HG02970 (cell line): ENCODE data around the gene SRXN1.

Experiments
- ATAC-seq: cut with Tn5 transposase; IDR thresholded peaks from one replicate; pipeline ENCODE4 v1.9.1; 2021; ENCODE audit warnings: mild to moderate bottlenecking, moderate library complexity, moderate number of reproducible peaks; ENCODE audit not compliant: unreplicated experiment, low FRiP score

The SRXN1 gene

DNA sequence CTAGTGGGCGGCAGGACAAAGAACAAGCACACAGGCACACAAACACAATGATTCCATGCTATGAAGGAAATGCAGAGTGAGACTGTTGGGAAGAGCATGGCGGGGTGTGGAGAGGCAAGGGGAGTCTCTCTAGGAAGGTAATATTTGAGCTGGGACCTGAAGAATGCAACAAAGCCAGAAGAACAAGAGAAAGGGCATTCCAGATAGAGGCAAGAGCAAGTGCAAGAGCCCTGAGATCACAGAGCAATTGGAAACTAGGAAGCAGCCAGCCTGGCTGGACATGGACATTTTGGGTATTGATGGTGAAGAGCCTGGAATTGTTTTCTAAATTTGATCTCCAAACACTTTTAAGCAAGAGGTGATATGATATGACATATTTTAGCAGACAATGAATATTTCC lies 15.4 kb downstream of the SRXN1 start:
- no peak for ATAC-seq

- no peak for ATAC-seq
These were observed 17.1 kb downstream of the SRXN1 start for GRCh38 chr20:635893-636338.

DNA sequence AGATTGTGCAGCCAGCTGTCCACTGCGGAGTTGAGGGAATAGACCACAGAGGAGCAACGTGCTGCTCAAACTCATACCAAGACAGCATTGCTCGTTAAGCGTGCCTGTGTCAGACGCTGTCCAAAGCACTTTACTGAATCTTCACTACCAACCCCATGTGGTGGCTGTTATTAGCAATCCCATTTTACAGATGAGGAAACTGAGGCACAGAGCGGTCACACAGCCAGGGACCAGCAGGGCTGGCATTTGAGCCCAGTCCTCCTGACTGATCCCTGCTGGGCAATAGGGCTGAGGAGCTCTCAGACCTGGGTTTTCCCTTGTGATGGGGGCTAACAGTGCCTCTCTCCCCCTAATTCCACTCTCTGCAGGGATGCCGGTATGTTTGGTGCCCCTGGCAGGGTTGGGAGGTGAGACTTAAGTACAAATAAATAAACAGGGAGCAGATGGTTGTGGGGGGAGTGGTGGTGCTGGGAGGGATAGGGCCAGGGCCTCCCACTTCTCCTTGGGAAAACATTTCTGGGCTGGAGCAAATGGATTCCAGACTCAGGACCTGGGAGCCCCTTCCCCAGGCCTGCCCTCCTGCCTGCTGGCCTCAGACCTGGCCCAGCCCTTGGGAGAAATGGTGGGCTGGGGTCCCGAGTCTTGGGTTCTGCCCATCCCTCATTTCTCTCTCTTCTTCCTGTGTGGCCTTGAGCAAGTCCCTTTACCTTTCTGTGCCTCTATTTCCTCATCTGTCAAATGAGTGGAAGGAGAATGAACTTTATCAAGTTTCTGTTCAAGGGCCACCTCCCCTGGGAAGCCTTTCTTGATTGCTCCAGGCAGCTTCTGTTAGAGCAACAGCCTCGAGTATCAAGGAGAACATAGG lies 17.7 kb downstream of the SRXN1 start:
- ATAC-seq, result no peak

GRCh38 chr20:634148-634925 lies 18.7 kb downstream of the SRXN1 start:
- no peak for ATAC-seq

GRCh38 chr20:631101-631500 lies 21.9 kb downstream of the SRXN1 start:
- no peak for ATAC-seq

GRCh38 chr20:626579-626978 lies 26.4 kb downstream of the SRXN1 start:
- no peak for ATAC-seq

GRCh38 chr20:625360-625932 lies 27.6 kb downstream of the SRXN1 start:
- ATAC-seq, result no peak

DNA sequence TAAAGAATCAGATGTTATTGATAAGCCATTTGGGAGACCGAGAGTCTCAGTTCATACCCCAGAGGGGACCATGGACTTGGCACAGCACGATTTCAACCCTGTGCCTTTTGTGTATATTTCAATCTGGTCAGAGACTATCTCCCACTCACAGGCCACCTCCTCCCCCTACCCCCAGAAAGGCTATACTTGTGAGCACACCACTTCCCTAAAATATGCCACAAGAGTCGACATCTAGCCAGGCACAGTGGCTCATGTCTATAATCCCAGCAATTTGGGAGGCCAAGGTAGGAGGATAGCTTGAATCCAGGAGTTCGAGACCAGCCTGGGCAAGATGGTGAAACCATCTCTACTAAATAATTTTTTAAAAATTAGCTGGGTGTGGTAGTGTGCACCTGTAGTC lies 29.3 kb downstream of the SRXN1 start:
- no peak for ATAC-seq

GRCh38 chr20:623021-623420 lies 30.0 kb downstream of the SRXN1 start:
- no peak for ATAC-seq

DNA sequence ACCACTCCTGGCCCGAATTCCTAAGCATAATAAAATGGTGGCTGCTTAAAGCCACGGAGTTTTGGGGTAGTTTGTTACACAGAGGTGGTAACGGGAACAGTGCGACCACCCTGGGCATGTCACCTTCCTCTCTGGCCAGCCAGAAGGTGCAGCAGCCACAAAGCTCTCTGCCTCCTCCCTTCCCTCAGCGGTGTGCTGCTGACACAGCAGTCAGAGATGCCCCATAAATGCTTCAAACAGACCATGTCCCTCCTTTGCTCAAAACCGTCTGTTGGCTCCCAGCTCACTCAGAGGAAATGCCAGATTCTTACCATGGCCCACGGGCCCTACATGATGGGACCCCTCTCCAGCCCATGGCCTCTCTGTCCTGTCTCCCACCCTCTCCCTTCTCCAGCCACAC lies 30.8 kb downstream of the SRXN1 start:
- no peak for ATAC-seq

GRCh38 chr20:621125-621756 lies 31.8 kb downstream of the SRXN1 start:
- ATAC-seq, result no peak

GRCh38 chr20:620246-620645 lies 32.8 kb downstream of the SRXN1 start:
- no peak for ATAC-seq

DNA sequence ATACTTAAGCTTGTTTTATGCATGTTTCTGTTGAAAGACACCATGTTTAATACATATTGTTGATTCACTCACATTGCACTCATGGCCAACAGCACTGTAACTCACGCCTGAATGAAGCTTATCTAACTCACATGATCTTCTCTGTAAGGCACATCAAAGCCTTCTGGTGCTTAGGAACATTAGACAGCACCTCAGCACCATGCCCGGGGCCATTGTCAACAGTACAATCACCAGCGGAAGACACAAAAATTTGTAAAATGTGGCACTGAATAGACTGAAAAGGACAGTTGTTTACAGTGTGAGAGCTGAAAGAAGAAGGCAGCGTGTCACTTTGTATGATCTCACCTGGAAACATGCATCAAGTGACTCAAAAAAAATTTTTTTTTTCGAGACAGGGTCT lies 34.0 kb downstream of the SRXN1 start:
- ATAC-seq, result no peak

GRCh38 chr20:617934-618690 lies 34.9 kb downstream of the SRXN1 start:
- ATAC-seq, result no peak

- no peak for ATAC-seq
These were observed 37.5 kb downstream of the SRXN1 start for GRCh38 chr20:615514-615913.

- no peak for ATAC-seq
These were observed 41.2 kb downstream of the SRXN1 start for GRCh38 chr20:611843-612185.

GRCh38 chr20:611047-611842 lies 41.8 kb downstream of the SRXN1 start:
- ATAC-seq, result no peak

DNA sequence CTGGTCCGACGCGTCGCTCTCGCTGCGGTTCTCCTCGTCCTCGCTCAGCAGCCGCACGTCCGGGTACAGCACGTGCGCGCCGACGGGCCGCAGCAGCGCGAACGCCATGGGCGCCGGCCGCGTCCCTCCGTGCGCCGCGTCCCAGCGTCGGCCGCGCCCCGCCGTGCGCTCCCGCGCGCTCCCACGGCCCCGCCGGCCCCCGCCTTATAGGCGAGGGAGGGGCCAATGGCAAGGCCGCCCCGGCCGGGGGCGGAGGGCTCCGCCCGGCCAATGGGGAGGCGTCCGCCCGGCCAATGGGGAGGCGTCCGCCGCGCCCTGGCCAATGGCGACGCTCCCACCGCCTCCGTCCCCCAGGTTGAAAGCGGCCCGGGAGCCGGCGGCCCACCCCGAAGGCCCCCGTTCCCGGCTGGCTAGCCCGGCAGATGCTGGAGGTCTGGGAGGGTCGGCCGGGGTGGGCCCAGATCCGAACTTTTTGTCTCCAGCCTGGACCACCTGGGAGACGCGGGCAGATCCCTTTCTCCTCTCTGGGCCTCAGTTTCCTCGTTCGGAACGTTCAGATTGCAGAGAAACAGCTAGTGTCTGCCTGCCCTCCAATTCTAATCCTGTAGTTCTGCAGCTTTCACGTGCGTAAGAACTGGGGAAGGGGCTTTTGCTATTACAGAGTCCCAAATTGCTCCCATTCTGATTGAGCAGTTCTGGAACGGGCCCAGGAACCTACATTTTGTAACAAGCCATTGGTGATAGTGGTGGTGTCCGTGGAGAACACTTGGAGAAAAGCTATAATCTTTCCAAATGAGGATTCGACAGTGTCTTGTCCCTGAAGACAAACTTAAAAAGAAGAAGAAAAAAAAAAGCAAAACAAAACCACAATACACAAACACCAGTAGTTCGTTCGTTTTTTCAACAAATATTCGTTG lies 42.6 kb downstream of the SRXN1 start, which contains the start of gene TCF15:
TCF15 (minus strand) TSS at position 180 of the 917 bp plus-strand sequence; CDS start at position 108, 72 bp downstream.
- ATAC-seq, result no peak
